Testis (tissue), 2 donors: ENCODE data around the gene GATAD2A.

ENCODE experiments used
- POLR2A ChIP-seq: fragments of 450-650 bp; IDR thresholded peaks from one replicate; pipeline ENCODE4 v1.6.1; 2017; ENCODE audit warnings: antibody characterized with exemption, mild to moderate bottlenecking, moderate library complexity
- TF ChIP-seq, protein P1 (sequence below), 3 experiments: fragments of 450-650 bp in 2 of 3; fragments of 200-600 bp in 1 of 3; sonication (generic) in 1 of 3; IDR thresholded peaks; one replicate each; pipeline ENCODE4 v1.5.1; 2016 to 2019; ENCODE audit warnings: antibody characterized with exemption in 3 of 3, mild to moderate bottlenecking in 2 of 3, moderate library complexity in 1 of 3

DNA sequence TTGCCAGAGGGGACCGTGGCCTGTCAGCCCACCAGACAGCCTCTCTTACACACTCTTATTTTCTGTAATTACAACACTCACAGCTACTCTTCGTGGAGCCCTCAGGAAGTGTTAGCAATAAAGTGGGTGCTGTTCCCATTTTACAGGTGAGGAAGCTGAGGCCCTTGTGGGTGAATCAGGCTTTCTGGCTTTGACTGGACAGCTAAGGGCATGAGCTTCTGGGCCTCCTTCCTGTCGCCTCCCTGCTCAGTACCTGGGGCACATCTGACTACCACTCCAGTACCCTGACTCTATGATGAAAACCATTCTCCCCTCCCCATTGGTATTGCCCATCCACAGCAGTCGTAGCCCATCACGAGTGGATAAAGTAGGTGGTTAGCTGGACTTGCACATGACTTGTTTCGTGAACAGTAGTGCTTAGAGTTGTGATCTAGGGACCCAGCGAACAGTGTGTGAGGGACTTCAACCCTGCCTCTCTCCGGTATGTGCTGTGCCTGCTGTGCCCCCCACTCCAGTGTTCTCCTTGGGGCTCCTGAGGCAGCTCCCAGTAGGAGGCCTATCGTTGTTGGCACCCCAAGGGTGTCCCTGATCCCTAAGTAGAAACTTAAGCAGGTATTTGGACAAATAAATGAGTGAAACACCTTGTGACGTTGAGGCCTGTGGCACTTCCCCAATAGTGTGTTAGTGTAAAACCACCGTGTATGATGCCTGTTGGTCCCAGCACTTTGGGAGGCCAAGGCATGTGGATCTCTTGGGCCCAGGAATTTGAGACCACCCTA lies 38.6 kb downstream of the GATAD2A start:
- no peak for TF ChIP-seq POLR2A
- TF ChIP-seq, protein P1, sequence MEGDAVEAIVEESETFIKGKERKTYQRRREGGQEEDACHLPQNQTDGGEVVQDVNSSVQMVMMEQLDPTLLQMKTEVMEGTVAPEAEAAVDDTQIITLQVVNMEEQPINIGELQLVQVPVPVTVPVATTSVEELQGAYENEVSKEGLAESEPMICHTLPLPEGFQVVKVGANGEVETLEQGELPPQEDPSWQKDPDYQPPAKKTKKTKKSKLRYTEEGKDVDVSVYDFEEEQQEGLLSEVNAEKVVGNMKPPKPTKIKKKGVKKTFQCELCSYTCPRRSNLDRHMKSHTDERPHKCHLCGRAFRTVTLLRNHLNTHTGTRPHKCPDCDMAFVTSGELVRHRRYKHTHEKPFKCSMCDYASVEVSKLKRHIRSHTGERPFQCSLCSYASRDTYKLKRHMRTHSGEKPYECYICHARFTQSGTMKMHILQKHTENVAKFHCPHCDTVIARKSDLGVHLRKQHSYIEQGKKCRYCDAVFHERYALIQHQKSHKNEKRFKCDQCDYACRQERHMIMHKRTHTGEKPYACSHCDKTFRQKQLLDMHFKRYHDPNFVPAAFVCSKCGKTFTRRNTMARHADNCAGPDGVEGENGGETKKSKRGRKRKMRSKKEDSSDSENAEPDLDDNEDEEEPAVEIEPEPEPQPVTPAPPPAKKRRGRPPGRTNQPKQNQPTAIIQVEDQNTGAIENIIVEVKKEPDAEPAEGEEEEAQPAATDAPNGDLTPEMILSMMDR (IDR thresholded peaks at IDR 0.05), result no peak
